HEK293 (cell line): ENCODE results near the gene CRYZL1.

Experiments used
- CTCF ChIA-PET: fragments of 350-600 bp; formaldehyde crosslinking; extraction: SDS; loops from one replicate; lab custom pipeline; 2021; ENCODE audit warnings: antibody characterized with exemption; lab: Yijun Ruan, JAX
- POLR2A ChIA-PET: fragments of 300-600 bp; formaldehyde crosslinking; extraction: SDS; loops from one replicate; lab custom pipeline; 2020; ENCODE audit warnings: antibody characterized with exemption, inconsistent platforms; lab: Yijun Ruan, JAX
- H3K27ac ChIP-seq: fragments of 200-500 bp; sonication (Bioruptor generic); 2 replicates; pipeline ENCODE4 v1.5.1; 2014; ENCODE audit warnings: low read depth, low read length, control low read depth, inconsistent platforms; ENCODE audit errors: extremely low read depth
- H3K36me3 ChIP-seq, 2 experiments: fragments of 200-500 bp in 1 of 2; sonication (Bioruptor generic) in 1 of 2; 1 replicate in 1 of 2; 2 replicates in 1 of 2; pipeline ENCODE4 v1.5.1; 2014 to 2017; ENCODE audit warnings: inconsistent platforms in 2 of 2, low read length in 2 of 2; ENCODE audit not compliant: control insufficient read depth in 2 of 2, insufficient read depth in 1 of 2
- H3K4me1 ChIP-seq: fragments of 200-500 bp; sonication (Bioruptor generic); 2 replicates; pipeline ENCODE4 v1.5.1; 2014; ENCODE audit warnings: mild to moderate bottlenecking, low read length, inconsistent platforms; ENCODE audit not compliant: control insufficient read depth, insufficient read depth
- H3K4me3 ChIP-seq: 2 replicates; pipeline ENCODE4 v1.5.1; 2011; ENCODE audit warnings: low read depth, mild to moderate bottlenecking, control low read depth, low read length, moderate library complexity
- H3K9me3 ChIP-seq: fragments of 200-500 bp; sonication (Bioruptor generic); 2 replicates; pipeline ENCODE4 v1.5.1; 2014; ENCODE audit warnings: low read depth, low read length, inconsistent platforms; ENCODE audit not compliant: control insufficient read depth, insufficient read depth
- BCL11A ChIP-seq: fragments of 450-650 bp; formaldehyde crosslinking; IDR thresholded peaks from 2 replicates; pipeline ENCODE4 v1.5.1; 2016; ENCODE audit warnings: low read depth, missing biosample characterization, missing genetic modification characterization
- ELK4 ChIP-seq: IDR thresholded peaks from 2 replicates; pipeline ENCODE4 v1.6.1; 2011; ENCODE audit warnings: mild to moderate bottlenecking, low read depth, low read length, borderline replicate concordance
- HOXD13 ChIP-seq: sonication (generic); formaldehyde crosslinking; IDR thresholded peaks from 2 replicates; pipeline ENCODE4 v1.8.0; 2022; ENCODE audit warnings: missing genetic modification reagents, borderline replicate concordance
- KLF10 ChIP-seq: fragments of 450-650 bp; IDR thresholded peaks from 2 replicates; pipeline ENCODE4 v1.5.1; 2018; ENCODE audit warnings: missing biosample characterization, mild to moderate bottlenecking, missing genetic modification characterization
- SETDB1 ChIP-seq: IDR thresholded peaks from one replicate; pipeline ENCODE4 v1.6.1; 2017; ENCODE audit warnings: mild to moderate bottlenecking, low read length, moderate library complexity, mixed read lengths; ENCODE audit not compliant: insufficient read length
- WT1 ChIP-seq: fragments of 450-650 bp; formaldehyde crosslinking; IDR thresholded peaks from 2 replicates; pipeline ENCODE4 v1.5.1; 2016; ENCODE audit warnings: missing biosample characterization, missing genetic modification characterization
- YY1 ChIP-seq: fragments of 450-650 bp; formaldehyde crosslinking; IDR thresholded peaks from 2 replicates; pipeline ENCODE4 v1.5.1; 2018; ENCODE audit warnings: missing biosample characterization, missing genetic modification characterization
- ZBTB1 ChIP-seq: fragments of 450-650 bp; formaldehyde crosslinking; IDR thresholded peaks from 2 replicates; pipeline ENCODE4 v1.5.1; 2016; ENCODE audit warnings: missing biosample characterization, missing genetic modification characterization
- ZFP41 ChIP-seq: fragments of 450-650 bp; formaldehyde crosslinking; IDR thresholded peaks from 2 replicates; pipeline ENCODE4 v1.5.1; 2016; ENCODE audit warnings: missing biosample characterization, missing genetic modification characterization, borderline replicate concordance
- ZNF24 ChIP-seq: fragments of 450-650 bp; formaldehyde crosslinking; IDR thresholded peaks from 2 replicates; pipeline ENCODE4 v1.5.1; 2016; ENCODE audit warnings: missing biosample characterization, missing genetic modification characterization
- ZNF248 ChIP-seq: fragments of 450-650 bp; formaldehyde crosslinking; IDR thresholded peaks from 2 replicates; pipeline ENCODE4 v1.5.1; 2017; ENCODE audit warnings: missing biosample characterization, missing genetic modification characterization
- ZNF274 ChIP-seq, 2 experiments: fragments of 200-500 bp in 1 of 2; fragments of 450-650 bp in 1 of 2; sonication (Bioruptor generic) in 1 of 2; formaldehyde crosslinking in 1 of 2; IDR thresholded peaks; 2 replicates each; pipeline versions ENCODE4 v1.5.1 to v1.6.1; 2014 to 2016; ENCODE audit warnings: borderline replicate concordance in 1 of 2, inconsistent platforms in 1 of 2, low read length in 1 of 2, missing biosample characterization in 1 of 2, missing genetic modification characterization in 1 of 2
- ZNF350 ChIP-seq: fragments of 450-650 bp; formaldehyde crosslinking; IDR thresholded peaks from 2 replicates; pipeline ENCODE4 v1.5.0; 2017; ENCODE audit warnings: missing biosample characterization, mild to moderate bottlenecking, missing genetic modification characterization
- ZNF426 ChIP-seq: fragments of 450-650 bp; formaldehyde crosslinking; IDR thresholded peaks from 2 replicates; pipeline ENCODE4 v1.5.1; 2017; ENCODE audit warnings: missing biosample characterization, missing genetic modification characterization, mild to moderate bottlenecking, inconsistent platforms, moderate library complexity
- ZNF473 ChIP-seq: fragments of 450-650 bp; formaldehyde crosslinking; IDR thresholded peaks from 2 replicates; pipeline ENCODE4 v1.5.1; 2017; ENCODE audit warnings: missing biosample characterization, missing genetic modification characterization
- ZNF600 ChIP-seq: fragments of 450-650 bp; formaldehyde crosslinking; IDR thresholded peaks from 2 replicates; pipeline ENCODE4 v1.5.1; 2016; ENCODE audit warnings: missing biosample characterization, missing genetic modification characterization
- ZNF768 ChIP-seq: fragments of 450-650 bp; formaldehyde crosslinking; IDR thresholded peaks from 2 replicates; pipeline ENCODE4 v1.5.1; 2018; ENCODE audit warnings: missing biosample characterization, mild to moderate bottlenecking, missing genetic modification characterization
- ZNF776 ChIP-seq: fragments of 450-650 bp; formaldehyde crosslinking; IDR thresholded peaks from 2 replicates; pipeline ENCODE4 v1.5.0; 2017; ENCODE audit warnings: missing biosample characterization, missing genetic modification characterization, borderline replicate concordance
- ZNF791 ChIP-seq: fragments of 450-650 bp; formaldehyde crosslinking; IDR thresholded peaks from 2 replicates; pipeline ENCODE4 v1.5.1; 2016; ENCODE audit warnings: missing biosample characterization, missing genetic modification characterization
- ZXDB ChIP-seq: fragments of 450-650 bp; formaldehyde crosslinking; IDR thresholded peaks from 2 replicates; pipeline ENCODE4 v1.5.1; 2016; ENCODE audit warnings: missing biosample characterization, missing genetic modification characterization
- TF ChIP-seq, protein P1 (sequence below): fragments of 450-650 bp; formaldehyde crosslinking; IDR thresholded peaks from 2 replicates; pipeline ENCODE4 v1.5.1; 2017; ENCODE audit warnings: missing biosample characterization, missing genetic modification characterization
- TF ChIP-seq, protein P2 (sequence below): fragments of 450-650 bp; formaldehyde crosslinking; IDR thresholded peaks from 2 replicates; pipeline ENCODE4 v1.5.1; 2017; ENCODE audit warnings: missing biosample characterization, mild to moderate bottlenecking, missing genetic modification characterization, moderate library complexity

Gene CRYZL1

DNA sequence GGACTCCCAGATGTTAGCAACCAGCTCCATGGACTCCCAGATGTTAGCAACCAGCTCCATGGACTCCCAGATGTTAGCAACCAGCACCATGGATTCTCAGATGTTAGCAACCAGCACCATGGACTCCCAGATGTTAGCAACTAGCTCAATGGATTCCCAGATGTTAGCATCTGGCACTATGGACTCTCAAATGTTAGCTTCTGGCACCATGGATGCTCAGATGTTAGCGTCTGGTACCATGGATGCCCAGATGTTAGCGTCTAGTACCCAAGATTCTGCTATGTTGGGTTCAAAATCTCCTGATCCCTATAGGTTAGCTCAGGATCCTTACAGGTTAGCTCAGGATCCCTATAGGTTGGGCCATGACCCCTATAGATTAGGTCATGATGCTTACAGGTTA lies 89.9 kb downstream of the CRYZL1 start (continued):
- no peak for TF ChIP-seq ELK4
- no peak for TF ChIP-seq WT1 (tag by site-specific recombination)
- no peak for TF ChIP-seq ZXDB (tag by site-specific recombination)

DNA sequence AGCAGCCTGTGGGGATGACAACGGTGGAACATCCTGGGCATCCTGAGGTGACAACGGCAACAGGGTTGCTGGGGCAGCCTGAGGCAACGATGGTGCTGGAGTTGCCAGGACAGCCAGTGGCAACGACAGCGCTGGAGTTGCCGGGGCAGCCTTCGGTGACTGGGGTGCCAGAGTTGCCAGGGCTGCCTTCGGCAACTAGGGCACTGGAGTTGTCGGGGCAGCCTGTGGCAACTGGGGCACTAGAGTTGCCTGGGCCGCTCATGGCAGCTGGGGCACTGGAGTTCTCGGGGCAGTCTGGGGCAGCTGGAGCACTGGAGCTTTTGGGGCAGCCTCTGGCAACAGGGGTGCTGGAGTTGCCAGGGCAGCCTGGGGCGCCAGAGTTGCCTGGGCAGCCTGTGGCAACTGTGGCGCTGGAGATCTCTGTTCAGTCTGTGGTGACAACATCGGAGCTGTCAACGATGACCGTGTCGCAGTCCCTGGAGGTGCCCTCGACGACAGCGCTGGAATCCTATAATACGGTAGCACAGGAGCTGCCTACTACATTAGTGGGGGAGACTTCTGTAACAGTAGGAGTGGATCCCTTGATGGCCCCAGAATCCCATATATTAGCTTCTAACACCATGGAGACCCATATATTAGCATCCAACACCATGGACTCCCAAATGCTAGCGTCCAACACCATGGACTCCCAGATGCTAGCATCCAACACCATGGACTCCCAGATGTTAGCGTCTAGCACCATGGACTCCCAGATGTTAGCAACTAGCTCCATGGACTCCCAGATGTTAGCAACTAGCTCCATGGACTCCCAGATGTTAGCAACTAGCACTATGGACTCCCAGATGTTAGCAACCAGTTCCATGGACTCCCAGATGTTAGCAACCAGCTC lies 90.5 kb downstream of the CRYZL1 start:
- no peak for TF ChIP-seq ZBTB1 (tag by site-specific recombination)
- no peak for TF ChIP-seq ZFP41 (tag by site-specific recombination)
- TF ChIP-seq ZNF274 (IDR thresholded peaks at IDR 0.05; ENCODE audit: low read length): no peak
- TF ChIP-seq ZNF274 (tag by site-specific recombination; IDR thresholded peaks at IDR 0.05; ENCODE audit: borderline replicate concordance): no peak
- TF ChIP-seq ZNF426 (tag by site-specific recombination): no peak
- no peak for TF ChIP-seq HOXD13 (CRISPR knock-in tag)
- TF ChIP-seq, all 188 proteins: peak for 0
- H3K4me3 ChIP-seq: no peak overlapping the region
- H3K27ac ChIP-seq: no peak overlapping the region
- ChIA-PET CTCF (interaction anchor here (1.2 kb wide), 1 partner anchor 12 kb away, joined by 3 read pairs; no protein-coding TSS in a partner anchor), POLR2A (interaction anchor here (1.2 to 1.4 kb wide), 3 partner anchors 8 to 38 kb away, joined by 3 to 7 read pairs (median 3); partner anchors contain the start of genes DONSON and SON)
- no peaks in the 10 kb centered on the region for H3K9me3 ChIP-seq
- H3K36me3 ChIP-seq: peaks cover 60 to 96% of the 10 kb centered on the region in 2 experiments
- no peaks in the 10 kb centered on the region for H3K4me1 ChIP-seq

DNA sequence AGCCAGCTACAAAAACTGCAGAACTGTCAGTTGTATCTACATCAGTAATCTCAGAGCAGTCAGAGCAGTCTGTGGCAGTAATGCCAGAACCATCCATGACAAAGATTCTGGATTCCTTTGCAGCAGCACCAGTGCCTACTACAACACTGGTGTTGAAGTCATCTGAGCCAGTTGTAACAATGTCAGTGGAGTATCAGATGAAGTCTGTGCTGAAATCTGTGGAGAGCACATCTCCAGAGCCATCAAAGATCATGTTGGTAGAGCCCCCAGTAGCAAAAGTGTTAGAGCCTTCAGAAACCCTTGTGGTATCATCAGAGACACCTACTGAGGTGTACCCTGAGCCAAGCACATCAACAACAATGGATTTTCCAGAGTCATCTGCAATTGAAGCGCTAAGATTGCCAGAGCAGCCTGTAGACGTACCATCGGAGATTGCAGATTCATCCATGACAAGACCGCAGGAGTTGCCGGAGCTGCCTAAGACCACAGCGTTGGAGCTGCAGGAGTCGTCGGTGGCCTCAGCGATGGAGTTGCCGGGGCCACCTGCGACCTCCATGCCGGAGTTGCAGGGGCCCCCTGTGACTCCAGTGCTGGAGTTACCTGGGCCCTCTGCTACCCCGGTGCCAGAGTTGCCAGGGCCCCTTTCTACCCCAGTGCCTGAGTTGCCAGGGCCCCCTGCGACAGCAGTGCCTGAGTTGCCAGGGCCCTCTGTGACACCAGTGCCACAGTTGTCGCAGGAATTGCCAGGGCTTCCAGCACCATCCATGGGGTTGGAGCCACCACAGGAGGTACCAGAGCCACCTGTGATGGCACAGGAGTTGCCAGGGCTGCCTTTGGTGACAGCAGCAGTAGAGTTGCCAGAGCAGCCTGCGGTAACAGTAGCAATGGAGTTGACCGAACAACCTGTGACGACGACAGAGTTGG lies 91.4 kb downstream of the CRYZL1 start:
- POLR2A ChIA-PET: no interaction called here
- no peak overlapping the region for H3K4me3 ChIP-seq
- peaks cover 7% of the 10 kb centered on the region for H3K4me1 ChIP-seq
- H3K9me3 ChIP-seq: no peaks in the 10 kb centered on the region
- no peak overlapping the region for H3K27ac ChIP-seq
- CTCF ChIA-PET: no interaction called here
- H3K36me3 ChIP-seq: peaks cover 52 to 88% of the 10 kb centered on the region in 2 experiments
- TF ChIP-seq ZNF600: no peak
- no peak for TF ChIP-seq ZNF768
- TF ChIP-seq SETDB1: no peak
- TF ChIP-seq ZNF248 (tag by site-specific recombination): no peak
- no peak for TF ChIP-seq KLF10 (tag by site-specific recombination)
- TF ChIP-seq, protein P1, sequence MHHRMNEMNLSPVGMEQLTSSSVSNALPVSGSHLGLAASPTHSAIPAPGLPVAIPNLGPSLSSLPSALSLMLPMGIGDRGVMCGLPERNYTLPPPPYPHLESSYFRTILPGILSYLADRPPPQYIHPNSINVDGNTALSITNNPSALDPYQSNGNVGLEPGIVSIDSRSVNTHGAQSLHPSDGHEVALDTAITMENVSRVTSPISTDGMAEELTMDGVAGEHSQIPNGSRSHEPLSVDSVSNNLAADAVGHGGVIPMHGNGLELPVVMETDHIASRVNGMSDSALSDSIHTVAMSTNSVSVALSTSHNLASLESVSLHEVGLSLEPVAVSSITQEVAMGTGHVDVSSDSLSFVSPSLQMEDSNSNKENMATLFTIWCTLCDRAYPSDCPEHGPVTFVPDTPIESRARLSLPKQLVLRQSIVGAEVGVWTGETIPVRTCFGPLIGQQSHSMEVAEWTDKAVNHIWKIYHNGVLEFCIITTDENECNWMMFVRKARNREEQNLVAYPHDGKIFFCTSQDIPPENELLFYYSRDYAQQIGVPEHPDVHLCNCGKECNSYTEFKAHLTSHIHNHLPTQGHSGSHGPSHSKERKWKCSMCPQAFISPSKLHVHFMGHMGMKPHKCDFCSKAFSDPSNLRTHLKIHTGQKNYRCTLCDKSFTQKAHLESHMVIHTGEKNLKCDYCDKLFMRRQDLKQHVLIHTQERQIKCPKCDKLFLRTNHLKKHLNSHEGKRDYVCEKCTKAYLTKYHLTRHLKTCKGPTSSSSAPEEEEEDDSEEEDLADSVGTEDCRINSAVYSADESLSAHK: no peak
- TF ChIP-seq BCL11A (tag by site-specific recombination): no peak
- no peak for TF ChIP-seq ZNF791 (tag by site-specific recombination)
- no peak for TF ChIP-seq ZNF473 (tag by site-specific recombination)
- TF ChIP-seq, protein P2, sequence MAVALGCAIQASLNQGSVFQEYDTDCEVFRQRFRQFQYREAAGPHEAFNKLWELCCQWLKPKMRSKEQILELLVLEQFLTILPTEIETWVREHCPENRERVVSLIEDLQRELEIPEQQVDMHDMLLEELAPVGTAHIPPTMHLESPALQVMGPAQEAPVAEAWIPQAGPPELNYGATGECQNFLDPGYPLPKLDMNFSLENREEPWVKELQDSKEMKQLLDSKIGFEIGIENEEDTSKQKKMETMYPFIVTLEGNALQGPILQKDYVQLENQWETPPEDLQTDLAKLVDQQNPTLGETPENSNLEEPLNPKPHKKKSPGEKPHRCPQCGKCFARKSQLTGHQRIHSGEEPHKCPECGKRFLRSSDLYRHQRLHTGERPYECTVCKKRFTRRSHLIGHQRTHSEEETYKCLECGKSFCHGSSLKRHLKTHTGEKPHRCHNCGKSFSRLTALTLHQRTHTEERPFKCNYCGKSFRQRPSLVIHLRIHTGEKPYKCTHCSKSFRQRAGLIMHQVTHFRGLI (tag by site-specific recombination): no peak
- TF ChIP-seq ZNF24 (tag by site-specific recombination): no peak
- no peak for TF ChIP-seq ZBTB1 (tag by site-specific recombination)
- TF ChIP-seq YY1 (tag by site-specific recombination): no peak
- TF ChIP-seq ZNF350 (tag by site-specific recombination): no peak
- no peak for TF ChIP-seq ZNF776 (tag by site-specific recombination)
